ENCODE results near the gene LMTK3.

Gene LMTK3

GRCh38 chr19:48511800-48512503, at the start of gene LMTK3:
LMTK3 (minus strand) TSS chr19:48511835; CDS start chr19:48511576, 259 bp downstream.
- peak; percentile 61 for DNase-seq (ENCODE audit: low read depth, low spot score)

GRCh38 chr19:48561412-48561811, 49.8 kb upstream of the LMTK3 start:
- no peak for DNase-seq (ENCODE audit: low read depth, low spot score)

- no peak for DNase-seq (ENCODE audit: low read depth, low spot score)
Measured at GRCh38 chr19:48560095-48560530, 48.5 kb upstream of the LMTK3 start.

- no peak for DNase-seq (ENCODE audit: low read depth, low spot score)
Measured at GRCh38 chr19:48558018-48558684, 46.5 kb upstream of the LMTK3 start.

GRCh38 chr19:48556825-48557224, 45.2 kb upstream of the LMTK3 start:
- DNase-seq (ENCODE audit: low read depth, low spot score), result no peak

- no peak for DNase-seq (ENCODE audit: low read depth, low spot score)
Measured at GRCh38 chr19:48556163-48556562, 44.5 kb upstream of the LMTK3 start.

GRCh38 chr19:48554385-48555091, 42.9 kb upstream of the LMTK3 start:
- DNase-seq (ENCODE audit: low read depth, low spot score), result no peak

GRCh38 chr19:48553676-48554384, 42.2 kb upstream of the LMTK3 start:
- no peak for DNase-seq (ENCODE audit: low read depth, low spot score)

- no peak for DNase-seq (ENCODE audit: low read depth, low spot score)
Measured at GRCh38 chr19:48552406-48553322, 41.0 kb upstream of the LMTK3 start.

GRCh38 chr19:48551437-48552302, 40.0 kb upstream of the LMTK3 start, which contains the start of gene SULT2B1:
SULT2B1 (plus strand) TSS chr19:48552172; CDS start chr19:48552253, 81 bp downstream.
- no peak for DNase-seq (ENCODE audit: low read depth, low spot score)

GRCh38 chr19:48549380-48549779, 37.7 kb upstream of the LMTK3 start:
- no peak for DNase-seq (ENCODE audit: low read depth, low spot score)

GRCh38 chr19:48548253-48548911, 36.7 kb upstream of the LMTK3 start:
- no peak for DNase-seq (ENCODE audit: low read depth, low spot score)

- DNase-seq (ENCODE audit: low read depth, low spot score), result no peak
Measured at GRCh38 chr19:48547722-48548121, 36.1 kb upstream of the LMTK3 start.

- no peak for DNase-seq (ENCODE audit: low read depth, low spot score)
Measured at GRCh38 chr19:48544856-48545750, 33.5 kb upstream of the LMTK3 start.

- no peak for DNase-seq (ENCODE audit: low read depth, low spot score)
Measured at GRCh38 chr19:48543121-48543710, 31.6 kb upstream of the LMTK3 start.

- DNase-seq (ENCODE audit: low read depth, low spot score), result no peak
Measured at GRCh38 chr19:48541813-48542212, 30.2 kb upstream of the LMTK3 start.

- DNase-seq (ENCODE audit: low read depth, low spot score), result no peak
Measured at GRCh38 chr19:48540110-48540509, 28.5 kb upstream of the LMTK3 start.
